ENCODE results near the gene WDR13.
"Not testable (repeated sequence)": the region's sequence is repeated elsewhere in the genome, so short reads cannot be mapped to it uniquely, and the experiment has no call there.

Gene WDR13

DNA sequence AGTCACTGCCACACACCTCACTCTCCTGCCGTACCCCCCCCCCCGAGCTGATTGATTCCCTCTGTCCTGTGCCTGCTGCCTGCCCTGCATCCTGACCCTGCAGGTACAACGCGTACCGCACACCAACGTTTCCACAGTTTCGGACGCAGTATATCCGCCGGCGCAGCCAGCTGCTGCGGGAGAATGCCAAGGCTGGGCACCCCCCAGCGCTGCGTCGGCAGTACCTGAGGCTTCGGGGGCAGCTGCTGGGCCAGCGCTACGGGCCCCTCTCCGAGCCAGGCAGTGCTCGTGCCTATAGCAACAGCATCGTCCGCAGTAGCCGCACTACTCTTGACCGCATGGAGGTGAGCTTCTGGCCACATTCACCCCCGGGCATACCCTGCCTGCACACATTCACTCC lies 1.3 kb downstream of the WDR13 start:
- no peak for DNase-seq

DNA sequence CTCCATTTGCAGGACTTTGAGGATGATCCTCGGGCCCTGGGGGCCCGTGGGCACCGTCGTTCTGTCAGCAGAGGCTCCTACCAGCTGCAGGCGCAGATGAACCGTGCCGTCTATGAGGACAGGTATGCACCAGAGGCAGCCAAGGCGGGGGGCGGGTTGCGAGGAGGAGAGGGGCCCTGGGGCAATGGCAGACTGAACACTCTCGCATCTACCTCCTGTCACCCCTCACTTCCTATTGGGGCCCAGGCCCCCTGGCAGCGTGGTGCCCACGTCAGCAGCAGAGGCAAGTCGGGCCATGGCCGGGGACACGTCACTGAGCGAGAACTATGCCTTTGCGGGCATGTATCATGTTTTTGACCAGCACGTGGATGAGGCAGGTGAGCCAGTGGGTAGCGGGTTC lies 2.0 kb downstream of the WDR13 start:
- no peak for DNase-seq

DNA sequence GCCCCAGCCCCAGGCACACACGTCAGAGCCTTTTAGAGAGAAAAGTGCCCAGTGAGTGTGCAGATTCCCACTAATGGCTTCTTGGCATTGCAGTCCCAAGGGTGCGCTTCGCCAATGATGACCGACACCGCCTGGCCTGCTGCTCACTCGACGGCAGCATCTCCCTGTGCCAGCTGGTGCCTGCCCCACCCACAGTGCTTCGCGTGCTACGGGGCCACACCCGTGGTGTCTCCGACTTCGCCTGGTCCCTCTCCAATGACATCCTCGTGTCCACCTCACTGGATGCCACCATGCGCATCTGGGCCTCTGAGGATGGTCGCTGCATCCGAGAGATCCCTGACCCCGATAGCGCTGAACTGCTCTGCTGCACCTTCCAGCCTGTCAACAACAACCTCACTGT lies 2.9 kb downstream of the WDR13 start:
- DNase-seq: no peak

GRCh38 chrX:48601741-48602394 lies 4.6 kb downstream of the WDR13 start:
- DNase-seq: no peak

- no peak for DNase-seq
Observed at GRCh38 chrX:48604701-48605100, 7.4 kb downstream of the WDR13 start.

GRCh38 chrX:48606091-48606490 lies 8.8 kb downstream of the WDR13 start:
- DNase-seq: no peak

GRCh38 chrX:48611703-48612102 lies 14.4 kb downstream of the WDR13 start:
- no peak for DNase-seq

DNA sequence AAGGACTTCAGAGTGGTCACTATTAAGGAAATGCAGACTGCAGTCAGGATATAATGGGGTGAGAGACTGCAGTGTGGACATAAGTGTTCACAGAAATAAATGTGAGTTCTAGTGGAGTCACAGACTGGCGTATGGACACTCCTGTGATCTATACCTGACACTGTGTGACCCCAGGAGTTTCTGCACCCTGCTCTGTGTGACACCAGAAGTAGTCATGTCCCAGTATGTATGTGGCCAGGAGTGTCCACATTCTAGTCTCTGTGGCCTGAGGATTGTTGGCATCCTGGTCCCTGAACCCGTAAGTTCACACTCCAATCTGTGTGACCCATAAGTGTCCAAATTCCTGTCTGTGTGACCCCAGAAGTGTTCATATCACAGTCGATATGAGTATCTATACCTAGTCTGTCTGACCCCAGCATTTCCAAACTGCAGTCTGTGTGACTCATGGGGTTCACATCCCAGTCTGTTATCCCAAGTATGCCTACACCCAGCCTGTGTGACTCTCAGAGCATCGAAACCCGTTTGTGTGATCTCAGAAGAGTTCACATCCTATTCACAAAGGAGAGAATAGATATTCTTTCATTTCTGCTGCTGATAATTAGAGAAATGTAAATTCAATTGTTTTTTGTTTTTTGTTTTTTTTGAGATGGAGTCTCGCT lies 16.3 kb downstream of the WDR13 start:
- DNase-seq: no peak

GRCh38 chrX:48616576-48616975 lies 19.3 kb downstream of the WDR13 start:
- no peak for DNase-seq

- DNase-seq: no peak
Observed at GRCh38 chrX:48617542-48618340, 20.4 kb downstream of the WDR13 start.

DNA sequence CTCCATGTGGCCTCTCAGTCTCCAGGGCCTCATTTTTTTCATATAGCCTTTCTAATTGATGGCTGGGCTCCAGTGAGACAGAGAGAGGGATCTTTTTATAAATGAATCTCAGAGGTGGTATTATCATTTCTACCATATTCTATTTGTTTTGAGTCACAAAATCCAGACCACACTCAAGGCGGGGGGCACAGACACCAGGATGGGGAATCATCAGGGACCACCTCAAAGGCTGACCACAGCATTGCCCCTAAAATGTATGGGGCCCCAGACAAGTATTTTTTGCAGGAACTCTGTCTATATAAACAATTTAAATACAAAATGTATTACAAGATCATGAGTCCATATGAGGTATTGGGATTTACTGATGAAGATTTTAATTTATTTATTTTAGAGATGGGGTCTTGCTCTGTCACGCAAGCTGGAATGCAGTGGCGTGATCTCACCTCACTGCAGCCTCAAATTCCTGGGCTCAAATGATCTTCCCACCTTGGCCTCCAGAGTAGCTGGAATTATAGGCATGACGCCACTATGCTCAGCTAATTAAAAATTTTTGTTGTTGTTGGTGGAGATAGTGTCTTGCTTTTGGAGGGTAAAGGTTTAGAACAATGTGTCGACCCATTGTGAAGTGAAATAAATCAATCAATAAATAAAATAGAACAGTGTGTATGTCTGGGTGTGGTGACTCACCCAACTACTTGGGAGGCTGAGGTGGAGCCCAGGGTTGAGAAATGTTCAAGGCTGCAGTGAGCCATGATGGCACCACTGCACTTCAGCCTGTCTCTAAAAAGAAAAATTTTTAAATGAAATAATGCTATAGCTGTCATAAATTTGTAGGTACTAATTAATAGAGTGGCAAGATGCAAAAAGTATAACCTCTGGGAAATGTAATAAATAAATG lies 29.4 kb downstream of the WDR13 start:
- DNase-seq: no peak

GRCh38 chrX:48631376-48632090 lies 34.2 kb downstream of the WDR13 start:
- peak; percentile 22 for DNase-seq

DNA sequence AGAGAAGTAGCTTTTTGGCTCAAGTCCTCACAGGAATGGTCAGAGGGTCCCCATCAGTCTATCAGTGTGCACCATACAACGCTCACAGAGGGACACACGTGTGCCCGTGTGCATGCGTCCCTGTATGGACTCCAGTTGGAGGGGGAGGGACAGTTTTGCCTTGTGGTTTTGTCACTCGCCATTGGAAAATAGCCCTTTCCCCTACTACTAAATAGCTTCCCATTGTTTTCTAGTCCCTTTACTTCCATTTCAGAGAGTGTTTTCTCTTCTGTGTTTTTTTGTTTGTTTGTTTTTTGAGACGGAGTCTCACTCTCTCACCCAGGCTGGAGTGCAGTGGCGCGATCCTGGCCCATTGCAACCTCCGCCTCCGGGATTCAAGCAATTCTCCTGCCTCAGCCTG lies 34.9 kb downstream of the WDR13 start:
- DNase-seq: no peak

GRCh38 chrX:48636301-48636700 lies 39.0 kb downstream of the WDR13 start:
- no peak for DNase-seq

GRCh38 chrX:48636776-48637175 lies 39.5 kb downstream of the WDR13 start:
- DNase-seq: no peak

GRCh38 chrX:48645669-48646068 lies 48.4 kb downstream of the WDR13 start:
- no peak for DNase-seq

DNA sequence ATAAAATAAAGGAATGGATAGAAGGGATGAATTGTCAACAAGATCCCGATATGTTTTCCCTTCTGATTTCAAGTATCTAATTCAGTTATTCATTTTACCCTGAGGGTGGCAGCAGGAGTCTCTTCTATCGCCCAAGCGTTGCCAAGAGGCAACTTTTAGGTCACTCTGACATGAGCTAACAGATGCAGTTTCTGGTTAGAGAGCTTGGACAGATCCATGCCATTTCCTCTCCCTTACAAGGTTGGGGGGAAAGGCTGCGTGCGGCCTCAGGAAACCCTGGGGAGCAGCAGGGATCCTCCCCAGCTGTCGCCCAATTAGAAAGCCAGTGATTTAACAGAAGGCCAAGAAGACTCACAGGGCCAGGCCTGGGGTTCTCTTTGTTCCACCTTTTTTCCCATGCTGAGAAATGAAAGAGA lies 51.1 kb downstream of the WDR13 start:
- peak; percentile 2 for DNase-seq

- DNase-seq: no peak
Observed at GRCh38 chrX:48649102-48649501, 51.8 kb downstream of the WDR13 start.

- DNase-seq: not testable (repeated sequence)
Observed at GRCh38 chrX:48652055-48652579, 54.8 kb downstream of the WDR13 start.

DNA sequence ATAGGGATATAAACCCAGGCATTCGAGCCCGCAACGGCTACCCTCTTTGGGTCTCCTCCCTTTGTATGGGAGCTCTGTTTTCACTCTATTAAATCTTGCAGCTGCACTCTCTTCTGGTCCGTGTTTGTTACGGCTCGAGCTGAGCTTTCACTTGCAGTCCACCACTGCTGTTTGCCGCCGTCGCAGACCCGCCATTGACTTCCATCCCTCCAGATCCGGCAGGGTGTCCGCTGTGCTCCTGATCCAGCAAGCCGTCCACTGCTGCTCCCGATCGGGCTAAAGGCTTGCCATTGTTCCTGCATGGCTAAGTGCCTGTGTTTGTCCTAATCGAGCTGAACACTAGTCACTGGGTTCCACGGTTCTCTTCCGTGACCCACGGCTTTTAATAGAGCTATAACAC lies 57.5 kb downstream of the WDR13 start:
- DNase-seq: not testable (repeated sequence)
